Upper lobe of left lung (tissue), 4 donors: ENCODE results near the gene SERINC5.

Experiments
- EP300 ChIP-seq, 4 donors: sonication (generic); formaldehyde crosslinking; IDR thresholded peaks; one replicate each; pipeline ENCODE4 v1.5.1; 2017; ENCODE audit warnings: antibody characterized with exemption in 4 of 4, control low read depth in 2 of 4
- POLR2A ChIP-seq, 4 donors: fragments of 450-650 bp; IDR thresholded peaks; one replicate each; pipeline ENCODE4 v1.5.1; 2016 to 2017; ENCODE audit warnings: antibody characterized with exemption in 4 of 4, mild to moderate bottlenecking in 2 of 4
- POLR2AphosphoS5 ChIP-seq, 2 donors: sonication (generic); formaldehyde crosslinking; IDR thresholded peaks; one replicate each; pipeline ENCODE4 v1.5.1; 2017; ENCODE audit warnings: antibody characterized with exemption in 2 of 2
- TF ChIP-seq, protein P1 (sequence below), 6 experiments: fragments of 450-650 bp in 4 of 6; fragments of 200-600 bp in 2 of 6; sonication (generic) in 2 of 6; IDR thresholded peaks; one replicate each; pipeline ENCODE4 v1.5.1; 2016 to 2019; ENCODE audit warnings: antibody characterized with exemption in 6 of 6

DNA sequence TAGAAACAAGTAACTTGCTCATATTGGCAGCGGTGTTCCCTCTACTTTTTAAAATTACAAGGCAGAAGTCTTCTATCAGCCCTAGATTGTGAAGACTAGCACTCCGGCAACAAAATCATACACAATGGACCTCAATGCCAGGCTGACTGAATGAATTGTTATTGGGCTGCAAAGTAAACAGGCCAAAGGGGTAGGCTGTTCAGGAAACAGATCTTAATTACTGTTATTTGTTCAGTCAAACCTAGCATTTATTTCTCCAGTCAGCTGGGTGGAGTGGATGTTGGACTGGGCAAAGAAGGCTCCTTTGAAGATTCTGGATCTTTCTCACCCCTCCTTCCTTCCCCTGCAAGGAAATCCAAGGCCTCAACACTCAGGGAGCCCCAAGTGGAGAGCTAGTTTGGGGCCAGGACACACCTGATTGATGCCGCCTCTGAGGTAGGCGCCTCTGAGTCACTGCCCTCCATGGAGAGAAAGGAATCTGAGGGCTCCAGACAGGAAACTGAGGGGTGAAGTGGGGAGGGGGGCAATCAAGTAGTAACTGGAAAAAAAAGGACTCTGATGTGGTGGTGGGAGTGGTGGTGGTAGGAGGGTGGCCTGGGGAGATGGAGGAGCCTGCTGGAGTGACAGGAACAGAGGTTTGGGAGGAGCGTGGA, 35.5 kb downstream of the SERINC5 start:
- TF ChIP-seq POLR2A (IDR thresholded peaks at IDR 0.05), result no peak
- no peak for TF ChIP-seq POLR2AphosphoS5 (IDR thresholded peaks at IDR 0.05)
- TF ChIP-seq, protein P1, sequence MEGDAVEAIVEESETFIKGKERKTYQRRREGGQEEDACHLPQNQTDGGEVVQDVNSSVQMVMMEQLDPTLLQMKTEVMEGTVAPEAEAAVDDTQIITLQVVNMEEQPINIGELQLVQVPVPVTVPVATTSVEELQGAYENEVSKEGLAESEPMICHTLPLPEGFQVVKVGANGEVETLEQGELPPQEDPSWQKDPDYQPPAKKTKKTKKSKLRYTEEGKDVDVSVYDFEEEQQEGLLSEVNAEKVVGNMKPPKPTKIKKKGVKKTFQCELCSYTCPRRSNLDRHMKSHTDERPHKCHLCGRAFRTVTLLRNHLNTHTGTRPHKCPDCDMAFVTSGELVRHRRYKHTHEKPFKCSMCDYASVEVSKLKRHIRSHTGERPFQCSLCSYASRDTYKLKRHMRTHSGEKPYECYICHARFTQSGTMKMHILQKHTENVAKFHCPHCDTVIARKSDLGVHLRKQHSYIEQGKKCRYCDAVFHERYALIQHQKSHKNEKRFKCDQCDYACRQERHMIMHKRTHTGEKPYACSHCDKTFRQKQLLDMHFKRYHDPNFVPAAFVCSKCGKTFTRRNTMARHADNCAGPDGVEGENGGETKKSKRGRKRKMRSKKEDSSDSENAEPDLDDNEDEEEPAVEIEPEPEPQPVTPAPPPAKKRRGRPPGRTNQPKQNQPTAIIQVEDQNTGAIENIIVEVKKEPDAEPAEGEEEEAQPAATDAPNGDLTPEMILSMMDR (IDR thresholded peaks at IDR 0.05), result no peak
- no peak for TF ChIP-seq EP300 (IDR thresholded peaks at IDR 0.05)
